Epidermal melanocyte (primary cell): Measurements from ENCODE around the gene ADD1.
A peak's percentile ranks its signal among the peaks of the same experiment; 100 is the strongest.

Experiments
- DNase-seq: peaks from one replicate; pipeline ENCODE4 v3.0.0; 2011; ENCODE audit warnings: low spot score; ENCODE audit not compliant: insufficient read length

The ADD1 gene, protein sequence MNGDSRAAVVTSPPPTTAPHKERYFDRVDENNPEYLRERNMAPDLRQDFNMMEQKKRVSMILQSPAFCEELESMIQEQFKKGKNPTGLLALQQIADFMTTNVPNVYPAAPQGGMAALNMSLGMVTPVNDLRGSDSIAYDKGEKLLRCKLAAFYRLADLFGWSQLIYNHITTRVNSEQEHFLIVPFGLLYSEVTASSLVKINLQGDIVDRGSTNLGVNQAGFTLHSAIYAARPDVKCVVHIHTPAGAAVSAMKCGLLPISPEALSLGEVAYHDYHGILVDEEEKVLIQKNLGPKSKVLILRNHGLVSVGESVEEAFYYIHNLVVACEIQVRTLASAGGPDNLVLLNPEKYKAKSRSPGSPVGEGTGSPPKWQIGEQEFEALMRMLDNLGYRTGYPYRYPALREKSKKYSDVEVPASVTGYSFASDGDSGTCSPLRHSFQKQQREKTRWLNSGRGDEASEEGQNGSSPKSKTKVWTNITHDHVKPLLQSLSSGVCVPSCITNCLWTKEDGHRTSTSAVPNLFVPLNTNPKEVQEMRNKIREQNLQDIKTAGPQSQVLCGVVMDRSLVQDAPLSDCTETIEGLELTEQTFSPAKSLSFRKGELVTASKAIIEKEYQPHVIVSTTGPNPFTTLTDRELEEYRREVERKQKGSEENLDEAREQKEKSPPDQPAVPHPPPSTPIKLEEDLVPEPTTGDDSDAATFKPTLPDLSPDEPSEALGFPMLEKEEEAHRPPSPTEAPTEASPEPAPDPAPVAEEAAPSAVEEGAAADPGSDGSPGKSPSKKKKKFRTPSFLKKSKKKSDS

GRCh38 chr4:2843263-2843940 lies at the start of gene ADD1:
Gene ADD1 (plus strand): TSS chr4:2843844. CDS start chr4:2875916, 32,072 bp downstream.
- peak; percentile 98 for DNase-seq

GRCh38 chr4:2794486-2795299 lies 49.0 kb upstream of the ADD1 start:
- DNase-seq: no peak

GRCh38 chr4:2795300-2795892 lies 48.2 kb upstream of the ADD1 start:
- DNase-seq: no peak

DNA sequence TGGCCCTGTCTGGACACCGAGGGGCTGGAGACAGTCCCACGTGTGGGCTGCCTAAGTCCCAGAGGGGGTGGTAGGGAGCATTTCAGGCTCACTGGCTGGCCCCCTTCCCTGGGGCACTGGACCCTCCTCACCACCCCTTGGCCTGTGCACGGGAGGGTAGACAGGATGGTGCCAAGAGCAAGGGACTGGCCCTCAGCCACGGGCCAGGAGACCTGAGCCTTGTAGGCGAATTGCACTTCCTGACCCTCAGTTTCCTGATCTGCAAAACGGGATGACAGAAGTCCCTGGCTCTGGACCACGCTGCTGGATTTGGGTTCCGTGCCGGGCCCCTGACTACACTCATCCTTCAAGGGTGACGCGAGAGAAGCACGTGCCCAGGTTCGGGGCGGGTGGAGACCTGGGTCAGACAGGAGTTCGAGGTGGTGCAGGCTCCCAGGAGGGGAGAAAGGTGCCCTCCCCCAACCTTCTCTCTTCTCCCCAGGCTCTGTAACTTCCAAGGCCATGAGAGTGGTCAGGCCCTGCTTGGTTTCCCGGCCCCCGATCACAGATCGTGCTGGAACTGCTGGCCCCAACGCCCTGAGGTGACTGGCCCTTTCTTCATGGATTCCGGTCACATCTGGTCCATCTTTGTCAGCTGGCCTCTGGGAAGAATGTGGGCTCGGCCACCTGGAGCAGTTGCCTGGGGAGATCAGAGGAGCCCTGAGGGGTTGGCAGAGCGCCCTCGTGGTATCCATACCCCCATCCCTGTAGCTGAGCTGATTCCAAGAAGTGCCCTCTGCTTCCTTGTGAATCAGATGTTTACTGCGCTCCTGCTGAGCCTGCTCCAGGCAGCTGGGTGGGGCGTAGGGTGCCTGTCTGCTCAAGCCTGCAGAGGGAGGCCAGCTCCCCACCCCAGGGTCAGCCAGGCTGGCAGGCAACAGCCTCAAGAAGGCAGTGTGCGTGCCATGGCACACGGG lies 47.5 kb upstream of the ADD1 start:
- DNase-seq: no peak

DNA sequence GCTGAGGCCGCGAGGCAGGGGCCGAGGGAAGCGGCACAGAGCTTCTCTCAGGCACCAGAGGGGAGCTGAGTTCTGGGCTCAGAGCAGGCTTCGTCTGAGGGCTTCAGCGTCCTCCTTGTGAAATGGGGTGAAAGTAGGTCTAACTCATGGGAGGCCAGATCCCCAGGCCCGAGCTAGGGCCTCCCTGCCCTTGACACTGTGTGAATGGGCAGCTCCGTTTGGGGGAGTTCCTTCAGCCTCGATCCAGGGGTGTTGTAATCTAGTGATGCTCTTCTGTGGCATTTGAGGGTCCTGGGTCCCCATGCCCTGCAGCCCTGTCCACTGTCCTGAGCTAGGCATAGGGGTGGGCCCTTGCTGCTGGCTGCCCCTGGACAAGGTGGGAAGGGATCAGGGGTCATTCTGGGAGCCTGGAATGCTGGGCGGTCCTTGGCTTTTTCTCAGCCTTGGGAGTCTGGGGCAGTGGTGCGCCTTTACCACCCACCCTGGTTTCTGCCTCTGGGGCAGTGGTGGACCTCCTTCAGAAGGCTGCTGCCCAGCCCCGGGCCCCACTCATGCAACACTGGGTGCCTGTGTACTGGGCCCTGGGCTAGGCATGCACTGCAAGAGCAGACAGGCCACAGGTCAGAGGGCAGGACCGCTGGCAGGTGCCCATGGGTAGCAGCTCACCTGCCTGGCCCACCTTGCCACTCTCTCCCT lies 46.6 kb upstream of the ADD1 start:
- DNase-seq: no peak

DNA sequence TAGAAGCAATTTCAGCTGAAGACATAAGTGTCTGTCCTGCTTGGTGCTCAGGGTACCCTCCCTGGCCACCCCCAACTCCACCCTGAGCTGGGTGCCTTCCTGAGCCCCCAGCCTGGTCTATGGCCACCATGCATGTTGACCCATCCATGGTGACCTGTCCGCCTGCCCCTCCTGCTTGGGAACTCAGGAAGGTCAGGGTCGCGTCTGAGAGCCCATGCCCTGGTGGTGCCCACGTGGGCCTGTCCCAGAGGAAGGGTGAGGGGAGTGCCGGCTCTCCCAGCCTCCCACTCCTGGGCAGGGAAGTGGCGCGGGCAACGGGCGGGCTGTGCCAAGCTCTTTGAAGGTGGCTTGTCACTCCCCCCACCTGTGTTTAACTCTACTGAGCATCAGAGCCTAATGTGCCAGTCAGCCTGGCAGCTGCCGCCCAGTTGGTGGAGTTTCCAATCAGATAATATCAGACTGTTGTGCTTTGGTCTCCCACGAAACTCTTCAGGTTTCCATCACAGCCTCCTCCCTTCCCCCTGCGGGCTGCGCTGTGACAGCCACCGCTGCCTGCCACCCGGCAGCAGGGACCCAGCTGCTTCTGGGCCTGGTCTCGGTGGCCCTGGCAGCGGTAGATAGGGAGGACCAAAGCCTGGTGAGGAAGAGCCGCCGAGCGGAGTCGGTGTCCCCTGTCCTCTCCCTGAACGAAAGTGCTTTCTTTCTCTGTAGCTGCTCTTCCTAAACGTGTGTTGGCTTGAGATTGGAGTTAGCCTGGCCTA lies 45.9 kb upstream of the ADD1 start:
- no peak for DNase-seq

DNA sequence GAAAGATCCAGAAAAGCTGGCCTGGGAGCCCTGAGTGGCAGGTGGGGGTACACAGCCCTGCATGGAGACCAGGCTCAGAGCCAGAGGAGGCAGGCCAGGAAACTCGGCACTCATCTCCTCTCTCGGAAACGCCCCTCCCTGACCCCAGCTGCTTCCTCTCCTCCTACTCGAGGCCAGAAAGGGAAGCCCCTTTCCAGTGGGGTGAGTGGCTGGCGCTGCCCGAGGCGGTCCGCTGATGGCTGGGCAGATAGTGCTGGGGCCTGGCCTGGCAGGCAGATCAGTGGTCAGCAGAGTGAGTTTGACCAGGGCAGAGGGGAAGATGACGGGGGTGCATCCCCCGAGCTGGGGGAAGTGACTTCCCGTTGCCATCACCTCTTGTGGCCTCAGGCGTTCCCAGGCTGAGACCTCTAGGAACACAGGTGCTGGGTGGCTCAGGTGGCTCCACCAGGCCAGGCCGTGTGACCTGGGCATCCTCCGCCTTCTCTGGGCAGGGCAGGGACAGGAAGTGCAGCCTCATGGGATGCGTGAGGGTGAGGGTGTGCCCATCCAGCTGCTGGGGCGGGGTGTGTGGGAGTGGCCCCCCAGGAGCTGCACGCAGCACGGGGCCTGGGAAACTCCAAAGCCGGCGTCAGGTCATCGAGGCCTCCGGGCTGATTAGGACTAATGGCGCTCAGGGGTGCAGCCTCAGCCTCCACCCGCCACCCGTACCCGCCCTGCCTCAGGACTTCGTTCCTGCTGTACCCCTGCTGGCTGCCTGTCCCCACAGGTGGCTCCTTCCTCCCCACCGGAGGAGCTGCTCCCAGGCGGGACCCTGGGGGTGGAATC lies 45.0 kb upstream of the ADD1 start:
- DNase-seq: no peak

DNA sequence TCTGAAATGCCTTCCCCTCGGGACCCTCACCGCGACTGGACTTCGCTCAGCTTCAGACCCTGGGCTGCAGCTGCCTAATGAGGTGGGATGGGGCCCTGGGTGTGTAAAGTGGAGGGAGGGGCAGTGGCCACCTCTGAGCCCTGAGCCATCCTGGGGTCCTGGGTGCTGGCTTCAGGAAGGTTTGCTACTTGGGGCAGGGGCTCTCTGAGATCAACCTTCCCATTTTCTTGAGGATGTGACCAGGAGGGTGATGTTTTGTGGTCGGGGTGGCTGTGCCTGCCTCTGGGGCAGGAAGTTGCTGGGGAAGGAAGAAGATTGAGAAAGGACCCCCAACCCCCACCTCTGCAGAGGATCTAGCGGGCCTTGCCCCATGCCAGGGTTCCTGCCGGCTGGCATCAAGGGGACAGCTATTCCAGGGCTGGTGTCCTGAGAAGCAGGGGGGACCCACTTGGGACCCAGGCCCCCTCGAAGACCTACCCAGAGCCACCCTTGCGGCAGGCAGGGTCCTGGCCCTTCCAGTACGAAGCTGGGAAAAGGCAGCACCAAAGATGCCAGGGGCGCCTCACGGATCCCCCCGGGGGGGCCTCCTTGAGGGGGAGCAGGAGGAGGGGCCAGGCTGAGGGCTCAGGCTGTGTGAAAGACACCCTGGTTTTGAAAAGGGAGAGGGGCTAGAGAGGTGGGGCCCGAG lies 44.3 kb upstream of the ADD1 start:
- DNase-seq: no peak

DNA sequence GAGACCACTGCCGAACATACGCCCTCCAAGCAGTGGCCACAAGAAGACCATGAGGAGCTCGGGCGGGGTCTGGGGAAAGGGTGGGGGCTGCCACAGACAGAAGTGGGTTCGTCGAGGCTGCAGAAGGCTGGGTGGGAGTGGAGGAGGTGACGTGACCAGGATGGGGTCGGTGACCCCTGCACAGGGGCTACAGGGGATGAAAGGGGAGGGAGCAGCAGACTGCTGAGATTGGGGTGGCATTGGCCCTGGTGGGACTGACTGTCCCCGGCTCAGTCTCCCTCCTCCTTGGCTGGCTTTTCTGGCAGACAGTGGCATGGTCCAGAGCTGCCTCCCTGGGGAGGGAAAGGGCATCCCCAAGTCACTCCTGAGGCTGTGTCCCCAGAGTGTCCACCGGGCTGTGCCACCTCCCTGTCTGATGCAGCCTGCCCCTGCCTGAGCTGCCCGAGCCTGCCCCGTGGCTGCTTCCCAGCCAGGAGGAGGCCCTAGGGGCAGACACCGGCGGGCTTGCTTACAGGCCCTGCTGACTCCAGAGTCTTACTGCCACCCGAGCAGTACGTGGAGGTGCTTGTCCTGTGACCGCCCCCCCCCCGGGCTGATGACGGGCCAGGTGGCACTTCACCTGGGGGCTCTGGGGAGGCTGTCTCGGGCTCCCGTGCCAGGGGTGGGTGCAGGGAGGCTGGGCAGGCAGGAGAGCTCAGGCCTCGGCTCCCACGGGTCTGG lies 43.5 kb upstream of the ADD1 start:
- no peak for DNase-seq

GRCh38 chr4:2800691-2801596 lies 42.7 kb upstream of the ADD1 start:
- no peak for DNase-seq

GRCh38 chr4:2802618-2803531 lies 40.8 kb upstream of the ADD1 start:
- DNase-seq: no peak

GRCh38 chr4:2803624-2804448 lies 39.8 kb upstream of the ADD1 start:
- no peak for DNase-seq

DNA sequence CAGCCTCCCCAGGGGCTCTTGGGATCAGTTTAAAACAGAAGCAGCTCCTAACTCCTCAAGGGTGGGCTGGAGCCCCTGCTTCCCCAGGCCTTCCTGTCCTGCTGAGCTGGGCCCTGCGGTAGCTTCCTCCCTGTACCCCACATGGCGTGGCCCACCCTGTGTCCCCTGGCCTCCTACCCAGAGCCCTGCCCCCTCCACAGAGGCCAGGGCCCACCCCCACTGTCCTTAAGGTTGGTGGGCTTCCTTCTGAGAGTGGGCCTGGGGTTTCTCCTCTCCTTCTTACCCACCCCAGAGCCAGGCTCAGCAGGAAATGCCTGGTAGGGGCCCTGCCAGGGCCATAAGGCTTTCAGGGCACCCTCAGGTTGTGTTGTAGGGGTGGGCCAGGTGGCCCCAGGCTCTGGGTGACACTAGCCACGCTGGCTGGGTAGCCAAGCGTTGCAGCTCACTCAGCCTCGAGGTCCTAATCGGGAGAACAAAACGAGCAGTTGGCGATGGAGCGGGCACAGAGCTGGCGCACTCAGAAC lies 39.1 kb upstream of the ADD1 start:
- no peak for DNase-seq
